Measurements from ENCODE around the gene VCAN. TPM values are rescaled to one million over a fixed set of nuclear protein-coding genes. Genes with fewer than 3 reads are reported as not detected.

VCAN gene
- total and polyA plus RNA-seq, 3 experiments from 2014 or later: 0.24 to 0.33 TPM; not detected in 1

DNA sequence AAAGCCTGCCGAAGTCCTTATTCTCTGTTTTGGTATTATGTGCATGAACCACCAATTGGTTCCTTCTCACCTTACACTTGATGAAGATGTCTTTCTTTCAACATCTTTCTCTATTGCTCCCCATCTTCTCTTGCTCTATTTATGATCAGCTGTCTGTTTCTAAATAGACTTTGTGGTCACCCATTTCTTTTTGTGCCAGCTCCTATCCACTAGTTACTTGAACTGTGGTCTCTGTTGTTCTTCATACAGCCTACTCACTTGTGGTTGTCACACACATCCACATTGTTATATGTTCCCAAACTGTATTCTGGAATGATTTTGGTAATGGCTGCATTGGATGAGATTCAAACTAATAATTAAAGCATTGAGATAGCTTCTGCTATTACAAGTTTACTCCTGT, 11.4 kb downstream of the VCAN start:
- no peak for DNase-seq
- no peaks in the 10 kb centered on the region for H3K4me1 ChIP-seq (ENCODE audit: insufficient read depth, low read length)
- ChIA-PET POLR2A (no interaction called here), CTCF (no interaction called here)
- H3K27ac ChIP-seq (ENCODE audit: low read depth, low read length): no peak overlapping the region
- no peaks in the 10 kb centered on the region for H3K4me1 Mint-ChIP-seq
- H3K4me3 Mint-ChIP-seq: no peak overlapping the region
- H3K9me3 ChIP-seq (ENCODE audit: low read length): no peaks in the 10 kb centered on the region
- no peaks in the 10 kb centered on the region for H3K27me3 ChIP-seq (ENCODE audit: insufficient read depth, low read length, poor library complexity, severe bottlenecking)
- H3K27me3 Mint-ChIP-seq: peaks cover 3 to 37% of the 10 kb centered on the region in 2 donors
- peaks cover 0 to 3% (median 0%) of the 10 kb centered on the region in 3 donors for H3K36me3 Mint-ChIP-seq
- no peaks in the 10 kb centered on the region for H3K36me3 ChIP-seq (ENCODE audit: insufficient read depth, low read length)
- peaks cover 0 to 2% (median 0%) of the 10 kb centered on the region in 5 donors for H3K9me3 Mint-ChIP-seq
- H3K27ac Mint-ChIP-seq: no peak overlapping the region
- H3K4me3 ChIP-seq (ENCODE audit: low read length): no peak overlapping the region

DNA sequence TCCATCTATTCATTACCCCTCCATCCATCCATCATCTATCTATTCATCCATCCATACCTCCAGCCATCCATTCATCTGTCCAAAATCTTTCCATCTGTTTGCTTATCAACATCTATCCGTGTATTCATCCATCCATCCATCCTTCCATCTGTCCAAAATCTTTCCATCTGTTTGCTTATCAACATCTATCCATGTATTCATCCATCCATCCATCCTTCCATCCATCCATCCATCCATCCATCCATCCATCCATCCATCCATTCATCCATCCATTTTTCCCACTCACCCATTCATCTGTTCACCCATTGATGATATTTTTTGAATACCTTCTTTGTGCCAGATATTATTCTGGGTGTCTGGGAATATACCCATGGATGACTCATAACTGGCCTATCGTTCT, 12.8 kb downstream of the VCAN start:
- Histone ChIP-seq H3K27ac (ENCODE audit: low read depth, low read length) (no peak overlapping the region), H3K27me3 (ENCODE audit: insufficient read depth, low read length, poor library complexity, severe bottlenecking) (no peaks in the 10 kb centered on the region), H3K9me3 (ENCODE audit: low read length) (no peaks in the 10 kb centered on the region), H3K4me1 (ENCODE audit: insufficient read depth, low read length) (no peaks in the 10 kb centered on the region), H3K36me3 (ENCODE audit: insufficient read depth, low read length) (no peaks in the 10 kb centered on the region), H3K4me3 (ENCODE audit: low read length) (no peak overlapping the region)
- POLR2A ChIA-PET: no interaction called here
- DNase-seq: no peak
- H3K27ac Mint-ChIP-seq: no peak overlapping the region
- H3K4me3 Mint-ChIP-seq: no peak overlapping the region
- no peaks in the 10 kb centered on the region for H3K4me1 Mint-ChIP-seq
- peaks cover 3 to 29% of the 10 kb centered on the region in 2 donors for H3K27me3 Mint-ChIP-seq
- peaks cover 0 to 3% (median 0%) of the 10 kb centered on the region in 3 donors for H3K36me3 Mint-ChIP-seq
- CTCF ChIA-PET: no interaction called here
- H3K9me3 Mint-ChIP-seq: no peaks in the 10 kb centered on the region

DNA sequence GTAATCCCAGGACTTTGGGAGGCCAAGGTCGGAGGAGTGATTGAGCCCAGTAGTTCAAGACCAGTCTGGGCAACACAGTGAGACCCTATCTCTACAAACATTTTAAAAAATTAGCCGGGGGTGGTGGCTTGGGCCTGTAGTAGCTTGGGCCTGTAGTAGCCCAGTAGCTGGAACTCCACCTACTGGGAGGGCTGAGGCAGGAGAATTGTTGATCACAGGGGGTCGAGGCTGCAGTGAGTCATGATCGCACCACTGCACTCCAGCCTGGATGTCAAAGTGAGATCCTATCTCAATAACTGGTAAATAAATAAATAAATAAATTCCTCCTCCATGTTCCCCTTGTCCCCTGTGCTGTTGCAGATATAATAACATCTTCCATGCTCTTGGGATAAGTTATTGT, 14.3 kb downstream of the VCAN start:
- CTCF ChIA-PET: no interaction called here
- H3K27me3 ChIP-seq (ENCODE audit: insufficient read depth, low read length, poor library complexity, severe bottlenecking): no peaks in the 10 kb centered on the region

DNA sequence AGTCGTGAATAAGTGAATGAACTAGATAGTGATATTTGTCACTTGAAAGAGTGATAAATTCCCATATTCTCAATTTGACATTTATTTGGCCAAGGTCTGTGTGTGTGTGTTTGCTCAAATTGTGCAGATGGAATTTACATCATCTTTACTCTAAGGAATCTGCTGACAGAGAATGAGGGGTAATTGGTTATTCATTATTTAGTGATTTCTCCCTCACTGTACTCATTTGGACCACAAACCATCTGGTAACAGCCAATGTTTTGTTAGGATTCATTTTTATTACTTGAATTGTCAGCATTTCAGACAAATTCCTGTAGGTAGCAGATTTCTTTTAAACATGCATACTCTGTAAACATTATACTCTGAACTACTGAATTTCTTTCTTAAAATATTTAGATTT, 15.6 kb downstream of the VCAN start:
- H3K36me3 ChIP-seq (ENCODE audit: insufficient read depth, low read length): no peaks in the 10 kb centered on the region
- no peak overlapping the region for H3K4me3 ChIP-seq (ENCODE audit: low read length)
- CTCF ChIA-PET: no interaction called here
- H3K9me3 ChIP-seq (ENCODE audit: low read length): no peaks in the 10 kb centered on the region
- Mint-ChIP-seq H3K27ac (no peak overlapping the region), H3K36me3 (peaks cover 0 to 3% (median 0%) of the 10 kb centered on the region in 3 donors), H3K27me3 (peaks cover 3 to 17% of the 10 kb centered on the region in 2 donors), H3K4me3 (no peak overlapping the region), H3K4me1 (no peaks in the 10 kb centered on the region), H3K9me3 (peaks cover 0 to 2% (median 0%) of the 10 kb centered on the region in 5 donors)
- H3K27me3 ChIP-seq (ENCODE audit: insufficient read depth, low read length, poor library complexity, severe bottlenecking): no peaks in the 10 kb centered on the region
- H3K4me1 ChIP-seq (ENCODE audit: insufficient read depth, low read length): no peaks in the 10 kb centered on the region
- no peak for DNase-seq
- POLR2A ChIA-PET: no interaction called here
- no peak overlapping the region for H3K27ac ChIP-seq (ENCODE audit: low read depth, low read length)

More for the DNA sequence above, 14.3 kb downstream of the VCAN start:
- Histone ChIP-seq H3K9me3 (ENCODE audit: low read length) (no peaks in the 10 kb centered on the region), H3K4me3 (ENCODE audit: low read length) (no peak overlapping the region), H3K4me1 (ENCODE audit: insufficient read depth, low read length) (no peaks in the 10 kb centered on the region), H3K36me3 (ENCODE audit: insufficient read depth, low read length) (no peaks in the 10 kb centered on the region), H3K27ac (ENCODE audit: low read depth, low read length) (no peak overlapping the region)
- Mint-ChIP-seq H3K9me3 (peaks cover 0 to 2% (median 0%) of the 10 kb centered on the region in 5 donors), H3K27ac (no peak overlapping the region), H3K27me3 (peaks cover 3 to 21% of the 10 kb centered on the region in 2 donors), H3K36me3 (peaks cover 0 to 3% (median 0%) of the 10 kb centered on the region in 3 donors), H3K4me1 (no peaks in the 10 kb centered on the region), H3K4me3 (no peak overlapping the region)
- DNase-seq: no peak
- POLR2A ChIA-PET: no interaction called here

DNA sequence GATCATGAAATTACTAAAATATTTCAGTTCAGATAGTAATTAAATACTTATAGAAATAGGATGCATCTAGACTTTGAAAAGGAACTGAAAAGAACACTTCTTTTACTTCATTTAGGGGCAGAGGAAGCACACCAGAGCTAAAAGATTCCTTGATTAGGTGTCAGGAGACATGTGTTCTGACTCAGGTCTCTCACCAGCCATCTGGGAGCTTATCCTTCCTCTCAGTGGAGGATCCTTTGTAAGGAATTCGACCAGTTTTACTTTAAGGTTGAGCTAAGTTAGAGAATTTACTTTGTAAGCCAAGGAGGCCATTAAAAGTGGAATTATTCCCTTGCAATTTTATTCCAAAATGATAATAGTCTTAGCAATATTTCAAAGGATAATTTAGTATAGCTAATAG, 16.7 kb downstream of the VCAN start:
- Mint-ChIP-seq H3K27ac (no peak overlapping the region), H3K27me3 (peaks cover 3 to 17% of the 10 kb centered on the region in 2 donors), H3K9me3 (peaks cover 0 to 2% (median 0%) of the 10 kb centered on the region in 5 donors), H3K36me3 (peaks cover 0 to 3% (median 0%) of the 10 kb centered on the region in 3 donors), H3K4me3 (no peak overlapping the region), H3K4me1 (no peaks in the 10 kb centered on the region)
- Histone ChIP-seq H3K4me1 (ENCODE audit: insufficient read depth, low read length) (no peaks in the 10 kb centered on the region), H3K36me3 (ENCODE audit: insufficient read depth, low read length) (no peaks in the 10 kb centered on the region), H3K4me3 (ENCODE audit: low read length) (no peak overlapping the region), H3K9me3 (ENCODE audit: low read length) (no peaks in the 10 kb centered on the region), H3K27ac (ENCODE audit: low read depth, low read length) (no peak overlapping the region), H3K27me3 (ENCODE audit: insufficient read depth, low read length, poor library complexity, severe bottlenecking) (no peaks in the 10 kb centered on the region)
- ChIA-PET CTCF (no interaction called here), POLR2A (no interaction called here)
- no peak for DNase-seq

DNA sequence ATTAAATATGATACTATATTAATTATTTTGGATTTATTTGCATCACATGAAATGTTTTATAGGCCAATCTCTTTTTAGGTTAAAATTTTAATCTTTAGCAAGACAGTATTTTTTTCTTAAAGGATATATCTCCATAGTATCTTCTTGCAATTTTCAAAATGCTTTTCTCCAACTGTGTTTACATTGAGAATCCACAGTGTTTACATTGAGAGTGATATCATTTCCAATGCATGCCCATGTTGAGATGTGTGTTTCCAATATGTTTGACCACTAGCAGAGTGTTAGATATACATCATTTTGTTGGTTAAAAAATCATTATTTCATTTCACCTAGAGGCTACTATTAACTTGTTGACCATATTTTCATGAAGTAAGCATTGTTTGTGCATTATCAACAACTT, 17.3 kb downstream of the VCAN start:
- H3K4me1 ChIP-seq (ENCODE audit: insufficient read depth, low read length): no peaks in the 10 kb centered on the region
- Mint-ChIP-seq H3K27ac (no peak overlapping the region), H3K27me3 (peaks cover 7 to 17% of the 10 kb centered on the region in 2 donors), H3K36me3 (peaks cover 0 to 3% (median 0%) of the 10 kb centered on the region in 3 donors), H3K4me3 (no peak overlapping the region), H3K4me1 (no peaks in the 10 kb centered on the region), H3K9me3 (peaks cover 0 to 2% (median 0%) of the 10 kb centered on the region in 5 donors)
- ChIA-PET POLR2A (no interaction called here), CTCF (no interaction called here)
- no peak overlapping the region for H3K4me3 ChIP-seq (ENCODE audit: low read length)
- H3K27ac ChIP-seq (ENCODE audit: low read depth, low read length): no peak overlapping the region
- no peaks in the 10 kb centered on the region for H3K27me3 ChIP-seq (ENCODE audit: insufficient read depth, low read length, poor library complexity, severe bottlenecking)
- DNase-seq: no peak
- H3K36me3 ChIP-seq (ENCODE audit: insufficient read depth, low read length): no peaks in the 10 kb centered on the region
- H3K9me3 ChIP-seq (ENCODE audit: low read length): no peaks in the 10 kb centered on the region

DNA sequence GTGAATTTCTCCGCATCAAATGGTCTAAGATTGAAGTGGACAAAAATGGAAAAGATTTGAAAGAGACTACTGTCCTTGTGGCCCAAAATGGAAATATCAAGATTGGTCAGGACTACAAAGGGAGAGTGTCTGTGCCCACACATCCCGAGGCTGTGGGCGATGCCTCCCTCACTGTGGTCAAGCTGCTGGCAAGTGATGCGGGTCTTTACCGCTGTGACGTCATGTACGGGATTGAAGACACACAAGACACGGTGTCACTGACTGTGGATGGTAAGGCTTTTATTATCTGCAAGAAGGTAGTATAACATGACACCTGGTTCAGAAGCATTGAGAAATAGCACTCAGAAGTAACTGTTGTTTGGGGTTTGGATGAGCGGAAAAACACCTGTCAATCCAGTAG, 18.7 kb downstream of the VCAN start:
- no peaks in the 10 kb centered on the region for H3K36me3 Mint-ChIP-seq
- no peaks in the 10 kb centered on the region for H3K27me3 ChIP-seq (ENCODE audit: insufficient read depth, low read length, poor library complexity, severe bottlenecking)
- peaks cover 6 to 11% of the 10 kb centered on the region in 2 donors for H3K27me3 Mint-ChIP-seq
- POLR2A ChIA-PET: no interaction called here
- no peaks in the 10 kb centered on the region for H3K36me3 ChIP-seq (ENCODE audit: insufficient read depth, low read length)
- H3K27ac Mint-ChIP-seq: no peak overlapping the region
- no peaks in the 10 kb centered on the region for H3K4me1 Mint-ChIP-seq
- no peak for DNase-seq
- no peaks in the 10 kb centered on the region for H3K4me1 ChIP-seq (ENCODE audit: insufficient read depth, low read length)
- H3K9me3 ChIP-seq (ENCODE audit: low read length): no peaks in the 10 kb centered on the region
- no peak overlapping the region for H3K4me3 Mint-ChIP-seq
- H3K4me3 ChIP-seq (ENCODE audit: low read length): no peak overlapping the region
- CTCF ChIA-PET: no interaction called here
- peaks cover 0 to 2% (median 0%) of the 10 kb centered on the region in 5 donors for H3K9me3 Mint-ChIP-seq
- no peak overlapping the region for H3K27ac ChIP-seq (ENCODE audit: low read depth, low read length)

DNA sequence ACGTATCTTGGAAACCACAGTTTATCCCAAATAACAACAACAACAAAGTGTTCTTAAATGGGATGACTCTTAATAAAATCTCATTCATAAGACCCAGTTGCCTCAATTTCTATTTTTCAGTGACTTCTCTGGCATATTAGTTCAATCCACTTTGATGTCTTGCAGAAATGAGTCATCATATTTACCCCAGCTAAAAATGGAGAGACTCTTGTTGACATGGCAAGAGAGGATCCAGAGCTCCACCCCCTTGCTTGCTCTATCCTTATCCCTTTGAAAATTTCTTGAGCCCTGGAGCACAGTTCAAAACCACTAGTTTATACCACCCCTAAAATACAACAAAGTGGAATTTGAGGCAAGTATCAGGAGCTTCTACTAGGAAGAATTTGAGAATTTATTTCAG, 20.8 kb downstream of the VCAN start:
- no peak overlapping the region for H3K4me3 Mint-ChIP-seq
- Histone ChIP-seq H3K27ac (ENCODE audit: low read depth, low read length) (no peak overlapping the region), H3K4me1 (ENCODE audit: insufficient read depth, low read length) (no peaks in the 10 kb centered on the region), H3K27me3 (ENCODE audit: insufficient read depth, low read length, poor library complexity, severe bottlenecking) (no peaks in the 10 kb centered on the region), H3K9me3 (ENCODE audit: low read length) (no peaks in the 10 kb centered on the region), H3K36me3 (ENCODE audit: insufficient read depth, low read length) (no peaks in the 10 kb centered on the region), H3K4me3 (ENCODE audit: low read length) (no peak overlapping the region)
- H3K27ac Mint-ChIP-seq: no peak overlapping the region
- H3K4me1 Mint-ChIP-seq: no peaks in the 10 kb centered on the region
- no peaks in the 10 kb centered on the region for H3K36me3 Mint-ChIP-seq
- no peak for DNase-seq
- peaks cover 0 to 2% (median 0%) of the 10 kb centered on the region in 5 donors for H3K9me3 Mint-ChIP-seq
- ChIA-PET CTCF (no interaction called here), POLR2A (no interaction called here)
- H3K27me3 Mint-ChIP-seq: peaks cover 5 to 8% of the 10 kb centered on the region in 2 donors

DNA sequence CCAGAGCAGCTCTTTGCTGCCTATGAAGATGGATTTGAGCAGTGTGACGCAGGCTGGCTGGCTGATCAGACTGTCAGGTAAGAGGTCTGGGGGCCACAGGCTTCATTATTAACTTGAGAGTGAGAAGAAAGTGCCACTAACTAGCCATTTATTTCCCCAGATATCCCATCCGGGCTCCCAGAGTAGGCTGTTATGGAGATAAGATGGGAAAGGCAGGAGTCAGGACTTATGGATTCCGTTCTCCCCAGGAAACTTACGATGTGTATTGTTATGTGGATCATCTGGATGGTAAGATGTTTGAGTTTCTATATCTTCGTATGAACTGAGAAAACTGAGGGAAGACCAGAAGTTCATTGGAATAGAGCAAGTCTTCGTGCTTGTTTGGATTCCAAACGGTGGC, 22.1 kb downstream of the VCAN start:
- H3K27ac Mint-ChIP-seq: no peak overlapping the region
- no peaks in the 10 kb centered on the region for H3K4me1 ChIP-seq (ENCODE audit: insufficient read depth, low read length)

More for the DNA sequence above, 22.1 kb downstream of the VCAN start:
- ChIA-PET POLR2A (no interaction called here), CTCF (no interaction called here)
- H3K4me3 Mint-ChIP-seq: no peak overlapping the region
- H3K4me1 Mint-ChIP-seq: no peaks in the 10 kb centered on the region
- no peaks in the 10 kb centered on the region for H3K36me3 Mint-ChIP-seq
- no peak for DNase-seq
- no peaks in the 10 kb centered on the region for H3K36me3 ChIP-seq (ENCODE audit: insufficient read depth, low read length)
- no peaks in the 10 kb centered on the region for H3K9me3 ChIP-seq (ENCODE audit: low read length)
- H3K27me3 ChIP-seq (ENCODE audit: insufficient read depth, low read length, poor library complexity, severe bottlenecking): no peaks in the 10 kb centered on the region
- H3K27me3 Mint-ChIP-seq: peaks cover 5 to 8% of the 10 kb centered on the region in 2 donors
- peaks cover 0 to 2% (median 0%) of the 10 kb centered on the region in 5 donors for H3K9me3 Mint-ChIP-seq
- H3K27ac ChIP-seq (ENCODE audit: low read depth, low read length): no peak overlapping the region
- no peak overlapping the region for H3K4me3 ChIP-seq (ENCODE audit: low read length)

Data from CD8-positive, alpha-beta memory T cell (primary cell).